KOPT-K1 (cell line): ENCODE data around the gene CHURC1.

Experiments
- H3K27ac ChIP-seq: fragments of 200-600 bp; sonication (generic); 2 replicates; pipeline ENCODE4 v1.5.1; 2016; ENCODE audit warnings: antibody characterized with exemption, mild to moderate bottlenecking, low read depth, low read length; ENCODE audit not compliant: poor library complexity, severe bottlenecking
- H3K36me3 ChIP-seq: fragments of 200-600 bp; sonication (generic); 2 replicates; pipeline ENCODE4 v1.5.1; 2017; ENCODE audit warnings: antibody characterized with exemption, mild to moderate bottlenecking, low read length, moderate library complexity; ENCODE audit not compliant: insufficient read depth
- H3K9me3 ChIP-seq: fragments of 200-600 bp; sonication (generic); 2 replicates; pipeline ENCODE4 v1.5.1; 2017; ENCODE audit warnings: antibody characterized with exemption, low read length, mild to moderate bottlenecking; ENCODE audit not compliant: insufficient read depth, poor library complexity, severe bottlenecking

Gene CHURC1

GRCh38 chr14:64914237-64915028, at the start of gene CHURC1:
Gene CHURC1, plus strand, starts transcription at chr14:64914455. Its CDS starts 41 bp downstream, at chr14:64914496.
- Histone ChIP-seq H3K27ac (peak within 1 kb of the TSS; percentile 91), H3K9me3 (no peaks in the 10 kb centered on the region), H3K36me3 (peaks cover under 1% of the 10 kb centered on the region; the same call in 1 of the 2 replicates)

DNA sequence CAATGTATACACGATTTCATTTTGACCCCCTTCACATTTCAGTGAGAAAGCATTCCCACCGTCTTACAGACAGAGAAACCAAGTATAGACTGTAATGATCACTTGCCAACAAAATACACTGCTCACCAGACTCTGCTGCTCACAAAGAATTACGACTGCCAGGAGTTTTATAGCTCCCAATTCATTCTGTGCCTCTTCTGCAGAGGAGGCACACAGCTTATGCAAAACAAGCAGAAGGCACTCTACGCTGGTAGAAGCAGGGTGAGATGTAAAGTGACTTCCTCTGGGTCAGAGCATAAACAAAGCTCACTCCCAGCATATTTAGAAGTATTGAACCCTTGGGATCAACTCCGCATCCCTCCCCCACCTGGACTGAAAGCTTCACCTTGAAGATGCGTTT, 49.1 kb upstream of the CHURC1 start:
- H3K36me3 ChIP-seq: no peaks in the 10 kb centered on the region
- H3K9me3 ChIP-seq: no peaks in the 10 kb centered on the region
- H3K27ac ChIP-seq: no peak overlapping the region

DNA sequence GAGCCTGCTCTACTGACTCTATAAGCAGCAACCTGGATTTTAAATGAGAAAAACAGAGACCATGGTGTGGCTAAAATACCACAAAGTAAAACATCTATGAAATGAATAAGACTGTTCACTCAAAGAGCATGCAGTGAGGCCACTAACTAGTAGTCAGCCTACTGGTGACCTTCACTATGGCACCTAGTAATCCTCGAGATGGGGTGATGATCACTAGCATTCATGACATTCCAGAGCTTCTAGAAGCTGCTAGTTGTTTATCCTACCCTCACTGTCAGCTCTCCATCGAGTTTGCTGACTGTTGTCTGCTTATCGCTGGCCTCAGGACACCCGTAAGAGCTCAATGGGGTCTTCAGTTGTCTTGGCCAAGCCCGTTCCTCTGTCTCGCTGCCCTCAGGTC, 48.3 kb upstream of the CHURC1 start:
- Histone ChIP-seq H3K36me3 (no peaks in the 10 kb centered on the region), H3K9me3 (no peaks in the 10 kb centered on the region), H3K27ac (no peak overlapping the region)

DNA sequence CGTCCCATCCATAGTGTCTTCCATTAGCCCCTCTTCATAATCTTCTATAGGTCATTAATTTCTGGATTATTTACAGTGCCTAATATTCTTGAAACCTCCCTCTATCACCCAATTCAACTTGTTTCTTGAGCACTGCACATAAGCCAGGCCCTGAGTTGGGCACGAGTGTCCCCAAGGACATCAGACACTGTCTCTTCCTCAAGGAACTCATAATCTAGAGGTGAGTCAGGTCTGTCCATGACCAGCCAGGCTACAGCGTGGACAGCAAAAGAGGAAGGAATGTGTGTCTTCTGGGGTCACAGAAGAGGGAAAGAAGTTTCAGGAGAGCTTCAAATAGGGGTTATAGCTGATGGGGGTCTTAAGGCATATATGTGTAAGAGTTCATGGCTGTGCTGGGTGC, 47.1 kb upstream of the CHURC1 start:
- Histone ChIP-seq H3K27ac (no peak overlapping the region), H3K36me3 (no peaks in the 10 kb centered on the region), H3K9me3 (no peaks in the 10 kb centered on the region)

DNA sequence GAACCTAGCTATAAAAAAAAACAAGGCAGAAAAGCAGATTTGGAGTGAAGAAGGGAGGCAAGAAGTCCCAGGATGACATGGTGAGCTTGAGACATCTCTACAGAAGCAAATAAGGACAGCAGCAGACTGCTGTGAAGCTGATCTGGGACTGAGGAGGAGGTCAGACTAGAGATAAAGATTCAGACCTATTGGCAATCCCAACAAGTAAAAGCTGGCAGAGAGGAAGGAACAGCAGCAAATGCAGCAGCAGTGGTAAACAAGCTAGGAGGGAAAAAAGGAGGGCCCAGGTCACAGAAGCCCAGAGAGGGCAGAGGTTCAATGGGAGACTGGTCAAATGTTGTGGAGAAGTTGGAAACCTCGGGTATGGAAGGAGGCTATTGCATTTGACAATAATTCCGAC, 45.9 kb upstream of the CHURC1 start:
- H3K36me3 ChIP-seq: no peaks in the 10 kb centered on the region

DNA sequence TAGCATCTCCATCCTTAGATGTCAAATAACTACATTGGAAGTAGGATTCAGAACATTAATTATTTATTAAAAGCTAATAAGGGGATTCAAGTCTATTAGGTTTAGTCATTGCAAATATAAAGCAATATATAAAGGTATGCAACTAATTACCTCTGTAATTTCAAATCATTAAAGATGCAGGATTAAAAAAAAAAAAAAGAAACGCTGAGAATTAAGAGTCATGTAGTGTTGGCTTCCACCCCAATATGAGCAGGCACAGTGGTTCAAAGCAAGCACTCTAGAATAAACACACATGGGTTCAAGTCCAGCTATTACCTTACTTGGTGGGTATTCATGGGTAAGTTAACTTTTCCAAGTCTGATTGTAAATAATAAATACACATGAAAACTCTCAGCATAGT, 45.4 kb upstream of the CHURC1 start:
- Histone ChIP-seq H3K9me3 (no peaks in the 10 kb centered on the region), H3K27ac (no peak overlapping the region), H3K36me3 (no peaks in the 10 kb centered on the region)

More for the DNA sequence above, 45.9 kb upstream of the CHURC1 start:
- Histone ChIP-seq H3K9me3 (no peaks in the 10 kb centered on the region), H3K27ac (no peak overlapping the region)

- no peaks in the 10 kb centered on the region for H3K9me3 ChIP-seq
- no peaks in the 10 kb centered on the region for H3K36me3 ChIP-seq
- H3K27ac ChIP-seq: no peak overlapping the region
These were observed 44.1 kb upstream of the CHURC1 start for GRCh38 chr14:64870160-64870559.

GRCh38 chr14:64871344-64871743, 42.9 kb upstream of the CHURC1 start:
- H3K9me3 ChIP-seq: no peaks in the 10 kb centered on the region
- no peak overlapping the region for H3K27ac ChIP-seq
- H3K36me3 ChIP-seq: no peaks in the 10 kb centered on the region

- H3K9me3 ChIP-seq: no peaks in the 10 kb centered on the region
- no peak overlapping the region for H3K27ac ChIP-seq
- H3K36me3 ChIP-seq: no peaks in the 10 kb centered on the region
These were observed 40.6 kb upstream of the CHURC1 start for GRCh38 chr14:64873506-64874219.

- H3K9me3 ChIP-seq: no peaks in the 10 kb centered on the region
- no peaks in the 10 kb centered on the region for H3K36me3 ChIP-seq
- H3K27ac ChIP-seq: no peak overlapping the region
These were observed 38.9 kb upstream of the CHURC1 start for GRCh38 chr14:64875350-64875749.

GRCh38 chr14:64877846-64878245, 36.4 kb upstream of the CHURC1 start:
- H3K36me3 ChIP-seq: no peaks in the 10 kb centered on the region
- no peaks in the 10 kb centered on the region for H3K9me3 ChIP-seq
- H3K27ac ChIP-seq: no peak overlapping the region

DNA sequence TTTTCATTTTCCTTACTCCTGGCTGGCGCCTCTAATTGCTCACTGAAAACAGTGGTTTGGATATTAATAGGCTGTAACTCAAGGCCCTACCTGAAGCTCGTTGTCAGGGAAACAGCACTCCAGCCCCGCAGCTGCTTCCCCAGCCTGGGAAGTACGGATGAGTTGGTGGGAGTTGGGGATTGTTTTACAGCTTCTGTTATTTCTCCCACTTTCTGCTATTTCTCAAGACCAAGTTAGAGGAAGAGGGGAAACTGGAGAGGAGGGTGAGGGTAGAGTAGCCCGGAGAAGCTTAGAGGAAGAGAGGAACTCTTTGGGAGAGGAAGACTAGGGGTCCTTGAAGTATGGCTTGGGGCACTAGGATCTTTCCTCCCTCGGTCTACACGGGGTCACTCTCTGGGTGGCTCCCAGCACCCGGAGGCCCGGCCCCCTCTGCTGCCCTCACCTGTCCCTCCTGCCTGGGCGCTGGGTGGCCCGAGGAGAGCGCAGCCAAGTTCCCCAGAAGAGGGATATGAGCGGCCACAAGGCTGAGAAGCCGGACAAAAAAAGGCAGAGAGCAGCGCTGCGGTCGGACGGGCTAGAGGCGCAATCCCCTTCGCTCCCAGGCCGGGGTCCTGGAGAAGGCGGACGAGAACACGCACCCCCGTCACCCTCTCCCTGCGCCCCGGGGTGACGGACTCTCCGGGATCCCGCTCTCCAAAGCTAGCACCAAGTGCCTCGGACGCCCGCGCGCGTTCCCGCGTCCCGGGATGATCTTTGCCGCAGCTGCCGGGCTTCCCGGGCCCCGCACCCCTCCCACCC, 35.2 kb upstream of the CHURC1 start:
- Histone ChIP-seq H3K36me3 (no peaks in the 10 kb centered on the region), H3K9me3 (no peaks in the 10 kb centered on the region), H3K27ac (no peak overlapping the region)

DNA sequence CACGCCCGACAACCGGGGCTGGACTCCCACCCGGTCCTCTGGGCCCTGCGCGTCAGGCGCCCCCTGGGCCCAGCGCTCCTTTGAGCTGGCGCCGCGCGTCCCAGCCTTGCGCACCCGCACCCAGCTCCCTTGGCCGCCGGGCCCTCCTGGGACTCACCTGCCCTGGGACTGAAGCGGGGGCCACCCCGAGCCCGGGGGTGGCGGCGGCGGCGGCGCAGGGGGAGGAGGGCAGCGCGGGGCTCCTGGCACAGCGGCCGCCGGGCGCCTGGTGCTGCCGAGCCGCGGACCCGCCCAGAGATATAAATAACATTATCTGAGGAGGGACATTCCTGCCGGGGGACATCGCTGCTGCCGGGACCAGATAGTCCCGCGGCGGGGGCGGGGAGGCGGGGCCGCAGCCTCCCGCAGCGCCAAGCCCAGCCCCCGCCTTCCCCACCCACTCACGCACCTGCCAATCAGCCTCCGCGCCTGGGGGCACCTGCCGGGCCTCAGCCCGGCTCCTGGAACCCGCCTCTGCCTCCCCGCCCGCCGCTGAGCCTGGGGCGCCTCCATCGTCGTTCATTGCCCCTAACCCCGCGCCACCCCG, 34.5 kb upstream of the CHURC1 start, which contains the start of gene SPTB:
TSS of gene SPTB (minus strand) at position 273 of the 586 bp plus-strand sequence. CDS start 56,813 bp downstream, outside the sequence.
- H3K36me3 ChIP-seq: no peaks in the 10 kb centered on the region
- no peaks in the 10 kb centered on the region for H3K9me3 ChIP-seq
- no peak within 1 kb of the TSS for H3K27ac ChIP-seq

GRCh38 chr14:64880221-64881121, 33.8 kb upstream of the CHURC1 start:
- H3K9me3 ChIP-seq: no peaks in the 10 kb centered on the region
- no peak overlapping the region for H3K27ac ChIP-seq
- H3K36me3 ChIP-seq: no peaks in the 10 kb centered on the region
